A549 (cell line): ENCODE data around the gene PLEKHH1.

Experiments
- CEBPB ChIP-seq, 2 experiments: fragments of >200 bp in 1 of 2; sonication (Bioruptor Twin) in 1 of 2; formaldehyde crosslinking in 1 of 2; IDR thresholded peaks; 2 replicates each; pipeline ENCODE4 v1.6.1; 2012 to 2016
- CHD2 ChIP-seq: fragments of 150-350 bp; IDR thresholded peaks from 2 replicates; pipeline ENCODE4 v1.6.1; 2014; ENCODE audit warnings: low read length; ENCODE audit not compliant: partially characterized antibody
- HDAC2 ChIP-seq: fragments of 200-600 bp; sonication (generic); IDR thresholded peaks from 2 replicates; pipeline ENCODE4 v1.6.1; 2016
- NR3C1 ChIP-seq: fragments of >200 bp; sonication (Bioruptor Twin); formaldehyde crosslinking; IDR thresholded peaks from 3 replicates; pipeline ENCODE4 v1.6.1; 2017
- POLR2AphosphoS2 ChIP-seq: conservative IDR thresholded peaks from 2 replicates; pipeline ENCODE4 v1.6.1; 2012; ENCODE audit warnings: low read length, improper control_type of control experiment, inconsistent platforms
- TFCP2L1 ChIP-seq: fragments of 250-450 bp; sonication (Bioruptor Pico); IDR thresholded peaks from 2 replicates; pipeline ENCODE4 v1.5.0; 2021; ENCODE audit warnings: mild to moderate bottlenecking
- ZNF302 ChIP-seq: fragments of 250-450 bp; sonication (Bioruptor Pico); IDR thresholded peaks from 2 replicates; pipeline ENCODE4 v1.9.0; 2021; ENCODE audit warnings: inconsistent platforms, mild to moderate bottlenecking, moderate library complexity
- TF ChIP-seq, protein P1 (sequence below): fragments of 150-350 bp; IDR thresholded peaks from 2 replicates; pipeline ENCODE4 v1.6.1; 2014; ENCODE audit warnings: low read depth, mild to moderate bottlenecking, low read length
- TF ChIP-seq, protein P2 (sequence below): fragments of >200 bp; sonication (Bioruptor Twin); formaldehyde crosslinking; IDR thresholded peaks from 3 replicates; pipeline ENCODE4 v1.5.1; 2016
- TF ChIP-seq, protein P3 (sequence below): IDR thresholded peaks from 2 replicates; pipeline ENCODE4 v1.6.1; 2012
- TF ChIP-seq, protein P4 (sequence below): fragments of 200-600 bp; sonication (generic); IDR thresholded peaks from 2 replicates; pipeline ENCODE4 v1.6.1; 2016; ENCODE audit warnings: antibody characterized with exemption, mild to moderate bottlenecking, moderate library complexity

DNA sequence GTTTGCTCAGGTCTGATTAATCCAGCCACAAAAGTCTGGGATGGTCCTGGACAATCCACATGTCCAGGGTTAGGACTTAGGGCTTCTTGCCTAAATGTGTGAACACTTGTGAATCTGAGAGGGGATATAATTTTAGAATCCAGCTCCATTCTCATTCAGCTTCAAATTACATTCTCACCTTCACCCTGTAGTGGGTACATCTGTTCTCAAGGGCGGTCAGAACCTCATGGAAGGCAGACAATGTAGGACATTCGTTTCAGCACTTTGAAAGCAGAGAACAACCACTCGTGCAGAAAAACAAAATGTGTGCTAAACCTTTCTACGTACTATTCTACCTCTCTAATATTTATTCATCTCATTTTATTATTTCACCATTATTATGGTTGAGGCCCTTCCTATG is 45.8 kb upstream of the PLEKHH1 start:
- TF ChIP-seq ZNF302 (CRISPR knock-in tag) (no peak), HDAC2 (no peak), TFCP2L1 (CRISPR knock-in tag) (no peak), CEBPB (IDR thresholded peaks at IDR 0.05) (no peak), POLR2AphosphoS2 (no peak), CHD2 (no peak), NR3C1 (no peak)
- TF ChIP-seq, protein P1, sequence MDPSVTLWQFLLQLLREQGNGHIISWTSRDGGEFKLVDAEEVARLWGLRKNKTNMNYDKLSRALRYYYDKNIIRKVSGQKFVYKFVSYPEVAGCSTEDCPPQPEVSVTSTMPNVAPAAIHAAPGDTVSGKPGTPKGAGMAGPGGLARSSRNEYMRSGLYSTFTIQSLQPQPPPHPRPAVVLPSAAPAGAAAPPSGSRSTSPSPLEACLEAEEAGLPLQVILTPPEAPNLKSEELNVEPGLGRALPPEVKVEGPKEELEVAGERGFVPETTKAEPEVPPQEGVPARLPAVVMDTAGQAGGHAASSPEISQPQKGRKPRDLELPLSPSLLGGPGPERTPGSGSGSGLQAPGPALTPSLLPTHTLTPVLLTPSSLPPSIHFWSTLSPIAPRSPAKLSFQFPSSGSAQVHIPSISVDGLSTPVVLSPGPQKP = no peak
- TF ChIP-seq, protein P2, sequence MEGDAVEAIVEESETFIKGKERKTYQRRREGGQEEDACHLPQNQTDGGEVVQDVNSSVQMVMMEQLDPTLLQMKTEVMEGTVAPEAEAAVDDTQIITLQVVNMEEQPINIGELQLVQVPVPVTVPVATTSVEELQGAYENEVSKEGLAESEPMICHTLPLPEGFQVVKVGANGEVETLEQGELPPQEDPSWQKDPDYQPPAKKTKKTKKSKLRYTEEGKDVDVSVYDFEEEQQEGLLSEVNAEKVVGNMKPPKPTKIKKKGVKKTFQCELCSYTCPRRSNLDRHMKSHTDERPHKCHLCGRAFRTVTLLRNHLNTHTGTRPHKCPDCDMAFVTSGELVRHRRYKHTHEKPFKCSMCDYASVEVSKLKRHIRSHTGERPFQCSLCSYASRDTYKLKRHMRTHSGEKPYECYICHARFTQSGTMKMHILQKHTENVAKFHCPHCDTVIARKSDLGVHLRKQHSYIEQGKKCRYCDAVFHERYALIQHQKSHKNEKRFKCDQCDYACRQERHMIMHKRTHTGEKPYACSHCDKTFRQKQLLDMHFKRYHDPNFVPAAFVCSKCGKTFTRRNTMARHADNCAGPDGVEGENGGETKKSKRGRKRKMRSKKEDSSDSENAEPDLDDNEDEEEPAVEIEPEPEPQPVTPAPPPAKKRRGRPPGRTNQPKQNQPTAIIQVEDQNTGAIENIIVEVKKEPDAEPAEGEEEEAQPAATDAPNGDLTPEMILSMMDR = no peak
- TF ChIP-seq, protein P3, sequence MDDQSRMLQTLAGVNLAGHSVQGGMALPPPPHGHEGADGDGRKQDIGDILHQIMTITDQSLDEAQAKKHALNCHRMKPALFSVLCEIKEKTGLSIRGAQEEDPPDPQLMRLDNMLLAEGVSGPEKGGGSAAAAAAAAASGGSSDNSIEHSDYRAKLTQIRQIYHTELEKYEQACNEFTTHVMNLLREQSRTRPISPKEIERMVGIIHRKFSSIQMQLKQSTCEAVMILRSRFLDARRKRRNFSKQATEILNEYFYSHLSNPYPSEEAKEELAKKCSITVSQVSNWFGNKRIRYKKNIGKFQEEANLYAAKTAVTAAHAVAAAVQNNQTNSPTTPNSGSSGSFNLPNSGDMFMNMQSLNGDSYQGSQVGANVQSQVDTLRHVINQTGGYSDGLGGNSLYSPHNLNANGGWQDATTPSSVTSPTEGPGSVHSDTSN = no peak
- TF ChIP-seq, protein P4, sequence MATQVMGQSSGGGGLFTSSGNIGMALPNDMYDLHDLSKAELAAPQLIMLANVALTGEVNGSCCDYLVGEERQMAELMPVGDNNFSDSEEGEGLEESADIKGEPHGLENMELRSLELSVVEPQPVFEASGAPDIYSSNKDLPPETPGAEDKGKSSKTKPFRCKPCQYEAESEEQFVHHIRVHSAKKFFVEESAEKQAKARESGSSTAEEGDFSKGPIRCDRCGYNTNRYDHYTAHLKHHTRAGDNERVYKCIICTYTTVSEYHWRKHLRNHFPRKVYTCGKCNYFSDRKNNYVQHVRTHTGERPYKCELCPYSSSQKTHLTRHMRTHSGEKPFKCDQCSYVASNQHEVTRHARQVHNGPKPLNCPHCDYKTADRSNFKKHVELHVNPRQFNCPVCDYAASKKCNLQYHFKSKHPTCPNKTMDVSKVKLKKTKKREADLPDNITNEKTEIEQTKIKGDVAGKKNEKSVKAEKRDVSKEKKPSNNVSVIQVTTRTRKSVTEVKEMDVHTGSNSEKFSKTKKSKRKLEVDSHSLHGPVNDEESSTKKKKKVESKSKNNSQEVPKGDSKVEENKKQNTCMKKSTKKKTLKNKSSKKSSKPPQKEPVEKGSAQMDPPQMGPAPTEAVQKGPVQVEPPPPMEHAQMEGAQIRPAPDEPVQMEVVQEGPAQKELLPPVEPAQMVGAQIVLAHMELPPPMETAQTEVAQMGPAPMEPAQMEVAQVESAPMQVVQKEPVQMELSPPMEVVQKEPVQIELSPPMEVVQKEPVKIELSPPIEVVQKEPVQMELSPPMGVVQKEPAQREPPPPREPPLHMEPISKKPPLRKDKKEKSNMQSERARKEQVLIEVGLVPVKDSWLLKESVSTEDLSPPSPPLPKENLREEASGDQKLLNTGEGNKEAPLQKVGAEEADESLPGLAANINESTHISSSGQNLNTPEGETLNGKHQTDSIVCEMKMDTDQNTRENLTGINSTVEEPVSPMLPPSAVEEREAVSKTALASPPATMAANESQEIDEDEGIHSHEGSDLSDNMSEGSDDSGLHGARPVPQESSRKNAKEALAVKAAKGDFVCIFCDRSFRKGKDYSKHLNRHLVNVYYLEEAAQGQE = no peak
